ENCODE measurements around the gene KCNJ11. TPM values are rescaled to one million over a fixed set of nuclear protein-coding genes. Genes with fewer than 3 reads are reported as not detected.

The KCNJ11 gene
- total and polyA plus RNA-seq, 2 of the 4 experiments (the other 2 are of a cell fraction): not detected

DNA sequence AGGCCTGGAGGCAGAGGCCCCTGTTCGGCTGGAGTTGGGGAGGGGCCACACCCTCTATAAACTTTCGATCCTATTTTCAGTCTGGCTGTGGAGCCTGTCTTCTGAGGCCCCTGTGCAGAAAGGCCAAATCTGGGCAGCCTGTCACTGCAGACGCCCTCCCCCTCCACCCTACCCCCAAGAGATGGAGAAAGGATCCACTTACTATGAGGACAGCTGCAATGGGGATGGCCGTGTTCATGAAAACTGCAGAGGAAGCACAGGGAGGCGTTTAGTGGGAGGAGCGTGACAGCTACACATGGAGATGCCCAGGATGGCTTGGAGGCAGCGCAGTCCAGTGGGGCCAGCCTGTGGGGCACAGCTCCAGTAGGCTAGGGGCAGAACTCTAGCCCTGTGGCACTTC, 43.5 kb upstream of the KCNJ11 start:
- H2BK5ac ChIP-seq (ENCODE audit: low read depth, low read length, poor library complexity, severe bottlenecking): no peak overlapping the region
- H3K9ac ChIP-seq (ENCODE audit: low read depth, low read length): no peak overlapping the region
- no peak overlapping the region for H3K27ac ChIP-seq (ENCODE audit: insufficient read depth, low read length)
- H3K4me1 ChIP-seq (ENCODE audit: control insufficient read depth, insufficient read depth, low read length): no peaks in the 10 kb centered on the region
- ATAC-seq (ENCODE audit: low read depth) (no peak), DNase-seq (no peak)
- dilution Hi-C loops (cut with HindIII; ENCODE audit: low sequenced_read_pairs, unreplicated experiment) (no loop called here), in situ Hi-C loops (cut with MboI; ENCODE audit: low sequenced_read_pairs) (no loop called here), intact Hi-C loops (cut with micrococcal nuclease) (no loop called here)
- ChIA-PET CTCF (no interaction called here), POLR2A (ENCODE audit: unreplicated experiment) (no interaction called here)
- no peak overlapping the region for H2BK15ac ChIP-seq (ENCODE audit: low read depth, low read length)
- no peaks in the 10 kb centered on the region for H3K9me1 ChIP-seq (ENCODE audit: insufficient read depth, low read length)
- peak overlapping the region; percentile 42 for H2AK9ac ChIP-seq (replicated peaks; ENCODE audit: low read depth, low read length, poor library complexity)
- no peak overlapping the region for H2BK20ac ChIP-seq (ENCODE audit: low read depth, low read length)
- H4K20me1 ChIP-seq (ENCODE audit: insufficient read depth, low read length): no peaks in the 10 kb centered on the region
- no peak overlapping the region for H3K23ac ChIP-seq (ENCODE audit: low read depth, low read length)
- H3K56ac ChIP-seq (ENCODE audit: extremely low read depth, insufficient read depth, low read length): no peak overlapping the region
- no peak overlapping the region for H2AK5ac ChIP-seq (ENCODE audit: low read depth, low read length)
- no peaks in the 10 kb centered on the region for H3K79me1 ChIP-seq (ENCODE audit: low read depth in 1 of 2, low read length in 2 of 2)
- no peak overlapping the region for H4K8ac ChIP-seq (ENCODE audit: low read depth in 2 of 2, low read length in 2 of 2)
- no peak overlapping the region for H2BK120ac ChIP-seq (ENCODE audit: low read depth, low read length)
- no peaks in the 10 kb centered on the region for H3K9me3 ChIP-seq (ENCODE audit: control insufficient read depth, insufficient read depth, low read length)
- no peaks in the 10 kb centered on the region for H3K36me3 ChIP-seq (ENCODE audit: control insufficient read depth, insufficient read depth, low read length)
- H3K4me3 ChIP-seq (ENCODE audit: insufficient read depth, low read depth, low read length): no peak overlapping the region
- no peak overlapping the region for H3K14ac ChIP-seq (replicated peaks; ENCODE audit: low read depth, low read length)
- TF ChIP-seq MAZ (IDR thresholded peaks at IDR 0.05; ENCODE audit: borderline replicate concordance, low read depth, low read length): no peak
- no peak for TF ChIP-seq RAD21 (IDR thresholded peaks at IDR 0.05; ENCODE audit: low read length)
- no peak for TF ChIP-seq RFX5 (IDR thresholded peaks at IDR 0.05; ENCODE audit: low read depth, low read length)
- no peak for TF ChIP-seq USF2 (IDR thresholded peaks at IDR 0.05; ENCODE audit: low read depth, low read length)
- TF ChIP-seq NFE2L2 (IDR thresholded peaks at IDR 0.05; ENCODE audit: low read depth, low read length): no peak
- TF ChIP-seq POLR2A (IDR thresholded peaks at IDR 0.05; ENCODE audit: low read depth, low read length): no peak
- no peak for TF ChIP-seq CEBPB (IDR thresholded peaks at IDR 0.05; ENCODE audit: low read depth, low read length)
- TF ChIP-seq ELK1 (IDR thresholded peaks at IDR 0.05; ENCODE audit: borderline replicate concordance, low read depth, low read length): no peak
- H2AFZ ChIP-seq (replicated peaks; ENCODE audit: low read length, poor library complexity): peak overlapping the region; percentile 41
- no peak overlapping the region for H4K5ac ChIP-seq (ENCODE audit: low read depth, low read length)
- no peak overlapping the region for H3K4me2 ChIP-seq (ENCODE audit: low read depth, low read length)
- WGBS, 2 experiments (ENCODE audit: extremely low coverage in 2 of 2, insufficient read length in 1 of 2): 23% methylated on average over 4 of the region's 7 CpGs; no CpG with 5 or more reads in 1 of the 2 experiments
- H4K91ac ChIP-seq (ENCODE audit: insufficient read depth, low read depth, low read length): no peak overlapping the region
- H3K27me3 ChIP-seq (ENCODE audit: control insufficient read depth, insufficient read depth, low read length): peaks cover 16% of the 10 kb centered on the region
- H3K18ac ChIP-seq (ENCODE audit: low read depth, low read length): no peak overlapping the region
- no TSS peak for BruUV-seq (replicated peaks)
- H3K4ac ChIP-seq (ENCODE audit: low read depth, low read length): no peak overlapping the region
